Hepatic stellate cell (primary cell): ENCODE measurements around the gene PRDM10.
A peak's percentile ranks its signal among the peaks of the same experiment; 100 is the strongest.
"Not testable (repeated sequence)": the region's sequence is repeated elsewhere in the genome, so short reads cannot be mapped to it uniquely, and the experiment has no call there.

Experiments used
- DNase-seq: peaks from one replicate; pipeline ENCODE4 v3.0.0; 2011; ENCODE audit warnings: low spot score

Gene PRDM10

DNA sequence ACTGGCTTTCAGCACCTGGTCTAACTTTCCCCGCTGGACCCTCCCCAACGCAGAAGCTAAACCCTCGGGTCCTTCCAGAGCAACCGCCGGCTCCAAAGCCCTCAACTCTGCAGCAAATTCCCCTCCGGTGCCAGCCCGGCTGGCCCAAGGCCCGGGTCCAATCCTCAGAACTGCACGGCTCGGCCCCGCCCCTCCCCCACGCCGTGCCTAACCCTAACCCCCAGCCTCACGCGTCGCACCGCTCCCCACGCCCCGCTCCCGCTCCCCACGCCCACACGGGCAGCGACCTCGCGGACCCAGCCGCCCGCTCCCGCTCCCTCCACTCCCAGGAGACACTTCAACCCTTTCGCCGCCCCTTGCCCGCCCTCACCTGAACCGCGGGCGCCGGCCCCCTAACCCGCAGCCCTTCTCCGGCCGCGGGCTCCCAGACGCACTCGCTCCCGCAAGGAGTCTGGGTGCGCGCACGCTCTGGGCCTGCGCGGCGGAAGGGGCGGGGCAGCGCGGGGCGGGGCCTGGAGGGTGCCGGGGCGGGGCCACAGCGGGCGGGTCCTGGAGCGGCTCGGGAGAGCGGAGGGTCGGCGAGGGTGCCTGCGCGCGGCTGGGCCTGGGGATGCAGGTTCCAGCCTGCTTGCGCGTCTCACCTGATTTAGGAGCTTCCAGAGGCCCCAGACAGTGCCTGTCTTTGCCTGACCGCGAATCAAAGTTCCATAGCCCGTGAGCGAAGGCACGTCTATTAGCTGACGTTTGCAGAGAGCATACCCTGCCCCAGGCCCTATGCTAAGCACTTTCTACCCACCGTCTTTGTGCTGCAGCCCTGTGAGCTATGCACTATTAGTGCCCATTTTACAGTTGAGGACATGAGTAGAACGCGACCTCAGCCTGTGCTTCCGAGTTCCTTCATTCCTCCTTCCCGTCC is 107.3 kb downstream of the PRDM10 start, which contains the start of gene NFRKB:
TSS of gene NFRKB (minus strand) at position 453 of the 916 bp plus-strand sequence. CDS start 2,729 bp downstream, outside the sequence.
- peak; percentile 95 for DNase-seq

- peak; percentile 34 for DNase-seq
Measured at GRCh38 chr11:129894278-129895125, 108.1 kb downstream of the PRDM10 start.

- no peak for DNase-seq
Measured at GRCh38 chr11:129888451-129888850, 114.2 kb downstream of the PRDM10 start.

DNA sequence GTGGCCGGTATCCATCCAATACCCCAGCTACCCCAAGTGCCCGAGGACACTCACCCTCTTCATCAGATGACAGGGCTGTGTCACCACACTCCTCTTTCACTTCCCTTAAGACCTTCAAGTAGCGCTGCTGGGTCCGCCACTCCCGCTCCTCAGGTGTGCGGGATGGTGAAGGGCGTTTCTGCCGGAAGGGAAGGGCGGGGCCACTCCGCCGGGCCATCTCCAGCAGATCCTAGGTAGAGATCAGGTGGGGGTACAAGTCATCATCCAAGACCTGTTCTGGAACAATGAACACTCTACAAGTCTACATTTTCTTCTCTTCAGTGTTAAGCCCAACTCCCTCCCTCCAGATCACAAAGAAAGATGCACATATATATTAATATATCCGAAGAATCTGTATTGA is 117.3 kb downstream of the PRDM10 start:
- DNase-seq, result no peak

DNA sequence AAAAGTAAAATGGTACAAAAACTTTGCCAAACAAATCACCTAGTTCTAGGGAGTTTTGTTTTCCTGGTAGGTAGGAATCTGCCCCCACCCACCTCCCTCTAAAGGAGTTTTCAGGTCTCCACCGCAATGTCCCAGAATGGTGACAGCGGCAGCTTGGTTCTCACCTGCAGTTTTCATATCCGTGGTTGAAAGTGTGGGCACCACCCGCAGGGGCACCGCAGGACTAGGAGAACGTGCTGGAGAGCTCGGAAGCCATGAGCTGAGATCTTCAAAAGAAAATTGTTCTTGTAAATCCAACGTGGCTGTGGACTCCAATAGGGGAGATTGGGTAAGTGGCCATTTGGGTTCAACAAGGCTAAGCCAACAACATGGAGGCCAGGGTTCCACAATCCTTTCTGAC is 118.1 kb downstream of the PRDM10 start:
- DNase-seq, result no peak

DNA sequence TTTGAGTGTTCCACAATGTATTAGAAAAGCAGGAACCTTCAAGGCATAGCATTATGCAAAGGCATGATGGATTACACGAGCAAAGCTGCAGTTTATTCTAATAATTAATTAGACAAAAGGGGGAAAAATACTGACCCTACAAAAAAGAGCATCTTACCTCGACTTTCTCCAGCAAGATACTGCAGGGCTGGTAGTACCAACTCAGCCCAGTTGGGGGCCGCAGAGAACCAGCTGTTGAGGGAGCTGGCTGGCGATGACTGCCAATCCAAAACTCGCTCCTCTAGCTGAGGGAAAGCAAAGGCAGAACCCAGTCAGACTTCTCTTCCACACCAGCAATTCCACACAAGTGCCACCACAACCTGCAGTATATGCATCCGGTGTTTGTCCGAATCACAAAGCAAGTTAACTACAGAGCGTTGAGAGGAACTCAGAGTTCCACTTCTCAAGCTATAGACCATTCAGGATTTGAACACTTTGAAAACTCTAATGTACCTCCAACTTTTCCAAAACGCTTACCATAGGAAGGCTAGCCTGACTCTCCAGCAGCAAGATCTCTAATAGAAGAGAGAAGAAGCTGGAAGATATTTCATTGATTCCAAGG is 121.0 kb downstream of the PRDM10 start:
- DNase-seq, result peak; percentile 69

GRCh38 chr11:129880311-129880710 is 122.3 kb downstream of the PRDM10 start:
- no peak for DNase-seq

- DNase-seq, result no peak
Measured at GRCh38 chr11:129871914-129872313, 130.7 kb downstream of the PRDM10 start.

DNA sequence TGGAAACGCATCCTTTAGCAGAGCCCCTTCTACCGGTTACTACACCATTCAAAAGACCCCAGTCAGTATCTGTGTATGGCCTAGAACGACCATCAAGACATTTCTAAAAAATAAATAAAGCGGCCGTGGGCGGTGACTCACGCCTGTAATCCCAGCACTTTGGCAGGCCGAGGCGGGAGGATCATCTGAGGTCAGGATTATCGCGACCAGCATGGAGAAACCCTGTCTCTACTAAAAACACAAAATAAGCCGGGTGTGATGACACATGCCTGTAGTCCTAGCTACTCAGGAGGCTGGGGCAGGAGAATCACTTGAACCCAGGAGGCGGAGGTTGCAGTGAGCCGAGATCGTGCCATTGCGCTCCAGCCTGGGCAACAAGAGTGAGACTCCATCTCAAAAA is 134.0 kb downstream of the PRDM10 start:
- DNase-seq, result not testable (repeated sequence)

GRCh38 chr11:129866311-129866710 is 136.3 kb downstream of the PRDM10 start:
- DNase-seq, result no peak

DNA sequence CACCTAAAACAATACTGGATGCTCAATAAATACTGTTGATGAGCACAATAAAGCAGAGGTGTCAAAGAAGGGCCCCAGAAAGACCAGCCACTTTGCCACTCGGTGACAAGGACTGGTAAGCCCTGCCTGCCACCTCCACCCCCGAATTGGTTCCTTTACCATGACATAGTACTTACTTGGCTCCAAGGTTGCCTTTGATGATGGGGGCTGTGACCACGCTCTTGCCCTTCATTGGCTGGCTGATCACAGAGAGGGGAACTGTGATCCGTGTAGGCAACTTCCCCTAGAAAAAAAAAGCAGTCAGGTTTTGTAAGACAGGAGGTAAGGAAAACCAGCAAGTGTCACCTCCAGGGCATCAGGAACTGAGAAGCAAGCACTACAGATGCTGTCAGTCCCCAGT is 136.9 kb downstream of the PRDM10 start:
- DNase-seq, result no peak

DNA sequence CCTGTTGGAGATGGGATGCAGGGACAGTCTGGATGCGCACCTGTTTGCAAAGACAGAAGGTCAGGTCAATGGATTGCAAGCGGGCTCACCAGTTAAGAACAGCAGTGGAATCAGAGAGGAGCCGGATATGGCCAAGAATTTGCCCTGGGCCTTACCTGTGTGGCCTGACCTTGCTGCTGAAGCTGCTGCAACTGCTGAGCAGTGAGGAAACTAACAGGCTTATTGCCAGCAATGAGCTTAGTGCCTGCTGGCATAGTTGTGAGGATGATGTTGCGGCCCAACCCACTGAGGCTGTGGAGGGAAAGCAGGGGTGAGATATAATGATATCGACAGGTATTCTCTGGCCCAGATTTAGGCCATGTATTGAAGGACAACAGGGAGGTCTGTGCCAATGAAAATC is 137.8 kb downstream of the PRDM10 start:
- no peak for DNase-seq

GRCh38 chr11:129861702-129862522 is 140.7 kb downstream of the PRDM10 start:
- DNase-seq, result peak; percentile 97

DNA sequence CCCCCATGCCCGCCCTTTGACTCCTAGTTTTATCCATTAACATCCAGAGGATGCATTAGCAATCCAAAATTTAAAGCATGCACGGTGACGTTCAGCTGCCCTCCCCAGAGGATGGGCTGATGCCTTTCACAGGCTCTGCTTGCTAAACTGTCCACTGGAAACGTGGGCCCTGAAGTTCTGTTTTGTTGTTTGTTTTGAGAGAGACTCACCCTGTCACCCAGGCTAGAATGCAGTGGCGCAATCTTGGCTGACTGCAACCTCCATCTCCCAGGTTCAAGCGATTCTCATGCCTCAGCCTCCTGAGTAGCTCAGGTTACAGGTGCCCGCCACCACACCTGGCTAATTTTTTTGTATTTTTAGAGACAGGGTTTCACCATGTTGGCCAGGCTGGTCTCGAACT is 146.6 kb downstream of the PRDM10 start:
- no peak for DNase-seq

GRCh38 chr11:129855086-129855485 is 147.5 kb downstream of the PRDM10 start:
- DNase-seq, result no peak

DNA sequence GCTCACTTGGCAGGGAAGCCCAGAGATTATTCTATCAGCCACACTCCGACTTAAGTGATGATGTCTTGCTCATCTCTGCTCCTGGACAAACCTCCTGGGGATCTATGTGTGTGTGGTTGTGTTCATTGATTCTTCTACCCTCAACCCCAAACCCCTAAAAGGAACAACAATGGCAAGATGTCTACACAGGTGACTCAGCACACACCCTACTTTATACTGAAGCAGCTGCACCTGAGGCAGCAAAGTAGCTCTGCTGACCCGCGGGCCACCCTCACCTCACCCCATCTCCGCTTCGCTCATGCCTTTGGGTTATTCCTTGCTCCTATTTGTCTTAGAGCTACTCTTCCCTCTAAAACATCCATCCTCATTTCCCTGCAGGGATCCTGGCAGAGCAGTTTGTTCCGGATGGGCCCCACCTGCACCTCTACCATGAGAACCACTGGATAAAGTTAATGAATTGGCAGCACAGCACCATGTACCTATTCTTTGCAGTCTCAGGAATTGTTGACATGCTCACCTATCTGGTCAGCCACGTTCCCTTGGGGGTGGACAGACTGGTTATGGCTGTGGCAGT is 148.3 kb downstream of the PRDM10 start:
- no peak for DNase-seq

GRCh38 chr11:129853518-129854231 is 149.0 kb downstream of the PRDM10 start:
- no peak for DNase-seq

GRCh38 chr11:129852125-129852740 is 150.4 kb downstream of the PRDM10 start:
- DNase-seq, result no peak
